ENCODE data around the gene HSBP1L1.
"Not testable (repeated sequence)": the region's sequence is repeated elsewhere in the genome, so short reads cannot be mapped to it uniquely, and the experiment has no call there.

The HSBP1L1 gene

DNA sequence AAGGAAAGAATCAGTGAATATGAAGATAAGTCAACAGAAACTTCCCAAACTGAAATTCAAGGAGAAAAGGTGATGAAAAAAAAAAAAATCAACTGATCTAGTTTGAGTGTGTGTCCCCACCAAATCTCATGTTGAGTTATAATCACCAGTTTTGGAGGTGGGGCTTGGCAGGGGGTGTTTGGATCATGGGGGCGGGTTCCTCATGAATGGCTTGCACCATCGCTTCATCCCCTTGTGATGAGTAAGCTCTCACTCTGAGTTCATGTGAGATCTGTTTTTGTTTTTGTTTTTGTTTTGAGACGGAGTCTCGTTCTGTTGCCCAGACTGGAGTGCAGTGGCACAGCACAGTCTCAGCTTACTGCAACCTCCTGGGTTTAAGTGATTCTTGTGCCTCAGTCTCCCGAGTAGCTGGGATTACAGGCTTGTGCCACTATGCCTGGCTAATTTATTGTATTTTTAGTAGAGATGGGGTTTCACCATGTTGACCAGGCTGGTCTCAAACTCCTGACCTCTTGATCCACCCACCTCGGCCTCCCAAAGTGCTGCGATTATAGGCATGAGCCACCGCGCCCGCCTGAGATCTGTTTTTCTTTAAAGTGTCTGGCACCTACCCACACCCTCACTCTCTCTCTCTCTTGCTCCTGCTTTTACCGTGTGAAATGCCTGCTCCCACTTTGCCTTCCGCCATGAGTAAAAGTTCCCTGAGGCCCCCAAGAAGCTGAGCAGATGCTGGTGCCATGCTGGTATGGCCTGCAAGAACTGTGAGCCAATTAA lies 9.0 kb upstream of the HSBP1L1 start:
- CTCF ChIA-PET = no interaction called here
- TF ChIP-seq, protein P1, sequence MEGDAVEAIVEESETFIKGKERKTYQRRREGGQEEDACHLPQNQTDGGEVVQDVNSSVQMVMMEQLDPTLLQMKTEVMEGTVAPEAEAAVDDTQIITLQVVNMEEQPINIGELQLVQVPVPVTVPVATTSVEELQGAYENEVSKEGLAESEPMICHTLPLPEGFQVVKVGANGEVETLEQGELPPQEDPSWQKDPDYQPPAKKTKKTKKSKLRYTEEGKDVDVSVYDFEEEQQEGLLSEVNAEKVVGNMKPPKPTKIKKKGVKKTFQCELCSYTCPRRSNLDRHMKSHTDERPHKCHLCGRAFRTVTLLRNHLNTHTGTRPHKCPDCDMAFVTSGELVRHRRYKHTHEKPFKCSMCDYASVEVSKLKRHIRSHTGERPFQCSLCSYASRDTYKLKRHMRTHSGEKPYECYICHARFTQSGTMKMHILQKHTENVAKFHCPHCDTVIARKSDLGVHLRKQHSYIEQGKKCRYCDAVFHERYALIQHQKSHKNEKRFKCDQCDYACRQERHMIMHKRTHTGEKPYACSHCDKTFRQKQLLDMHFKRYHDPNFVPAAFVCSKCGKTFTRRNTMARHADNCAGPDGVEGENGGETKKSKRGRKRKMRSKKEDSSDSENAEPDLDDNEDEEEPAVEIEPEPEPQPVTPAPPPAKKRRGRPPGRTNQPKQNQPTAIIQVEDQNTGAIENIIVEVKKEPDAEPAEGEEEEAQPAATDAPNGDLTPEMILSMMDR (IDR thresholded peaks at IDR 0.05; ENCODE audit: insufficient read depth, low read length, missing control alignments) = no peak
- no peak overlapping the region for H3K4me3 ChIP-seq (ENCODE audit: low read depth, low read length)
- POLR2A ChIA-PET = no interaction called here
- no peak for DNase-seq (ENCODE audit: low read depth, low spot score)

DNA sequence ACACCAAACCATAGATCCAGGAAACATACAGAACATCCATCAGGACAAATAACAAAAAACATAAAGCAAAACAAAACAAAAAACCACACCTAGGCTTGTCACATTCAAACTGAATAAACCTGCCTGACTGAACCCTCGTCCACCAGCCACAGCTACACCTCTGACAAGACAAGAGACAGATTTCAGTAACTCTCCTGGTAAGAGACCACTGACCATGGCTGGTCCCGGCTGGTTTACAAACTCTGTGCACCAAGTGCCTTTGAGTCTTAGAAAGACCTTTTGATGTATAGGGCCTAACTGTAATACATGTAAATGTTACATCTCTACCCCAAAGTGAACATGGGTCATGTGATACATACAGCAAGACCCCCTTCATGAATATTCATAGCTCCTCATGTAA lies 8.2 kb upstream of the HSBP1L1 start:
- CTCF ChIA-PET = no interaction called here

DNA sequence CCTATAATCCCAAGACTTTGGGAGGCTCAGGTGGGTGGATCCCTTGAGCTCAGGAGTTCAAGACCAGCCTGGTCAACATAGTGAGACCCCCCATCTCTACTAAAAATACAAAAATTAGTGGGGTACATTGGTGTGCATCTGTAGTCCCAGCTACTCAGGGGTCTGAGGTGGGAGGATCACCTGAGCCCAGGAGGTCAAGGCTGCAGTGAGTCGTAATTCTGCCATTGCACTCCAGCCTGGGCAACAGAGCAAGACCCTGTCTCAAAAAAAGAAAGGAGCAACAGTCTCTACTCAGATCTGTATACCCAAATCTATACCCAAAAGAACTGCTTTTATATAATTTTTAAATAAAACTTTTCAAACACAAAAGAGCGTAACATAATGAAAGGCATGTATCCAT lies 5.5 kb upstream of the HSBP1L1 start:
- DNase-seq (ENCODE audit: low read depth, low spot score) = no peak
- POLR2A ChIA-PET = no interaction called here
- CTCF ChIA-PET = interaction anchor here (1.1 kb wide), 1 partner anchor 146 kb away, joined by 3 read pairs; no protein-coding TSS in a partner anchor
- TF ChIP-seq, protein P1 (IDR thresholded peaks at IDR 0.05; ENCODE audit: insufficient read depth, low read length, missing control alignments) = no peak
- H3K4me3 ChIP-seq (ENCODE audit: low read depth, low read length) = no peak overlapping the region

More for the DNA sequence above, 8.2 kb upstream of the HSBP1L1 start:
- DNase-seq (ENCODE audit: low read depth, low spot score) = no peak
- POLR2A ChIA-PET = no interaction called here
- TF ChIP-seq, protein P1 (IDR thresholded peaks at IDR 0.05; ENCODE audit: insufficient read depth, low read length, missing control alignments) = no peak
- H3K4me3 ChIP-seq (ENCODE audit: low read depth, low read length) = no peak overlapping the region

DNA sequence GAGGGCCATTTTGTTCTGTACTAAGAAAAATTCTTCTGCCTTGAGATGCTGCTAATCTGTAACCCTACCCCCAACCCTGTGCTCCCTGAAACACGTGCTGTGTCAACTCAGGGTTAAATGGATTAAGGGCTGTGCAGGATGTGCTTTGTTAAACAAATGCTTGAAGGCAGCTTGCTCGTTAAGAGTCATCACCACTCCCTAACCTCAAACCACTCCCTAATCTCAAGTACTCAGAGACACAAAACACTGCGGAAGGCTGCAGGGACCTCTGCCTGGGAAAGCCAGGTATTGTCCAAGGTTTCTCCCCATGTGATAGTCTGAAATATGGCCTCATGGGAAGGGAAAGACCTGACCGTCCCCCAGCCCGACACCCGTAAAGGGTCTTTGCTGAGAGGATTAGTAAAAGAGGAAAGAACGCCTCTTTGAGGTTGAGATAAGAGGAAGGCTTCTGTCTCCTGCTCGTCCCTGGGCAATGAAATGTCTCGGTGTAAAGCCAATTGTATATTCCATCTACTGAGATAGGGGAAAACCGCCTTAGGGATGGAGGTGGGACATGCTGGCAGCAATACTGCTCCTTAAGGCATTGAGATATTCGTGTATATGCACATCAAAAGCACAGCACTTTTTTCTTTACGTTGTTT lies 4.2 kb upstream of the HSBP1L1 start:
- DNase-seq (ENCODE audit: low read depth, low spot score); POLR2A ChIA-PET; H3K4me3 ChIP-seq (ENCODE audit: low read depth, low read length): not testable (repeated sequence)
- CTCF ChIA-PET = interaction anchor here (0.7 kb wide), 1 partner anchor 163 kb away, joined by 3 read pairs; no protein-coding TSS in a partner anchor

DNA sequence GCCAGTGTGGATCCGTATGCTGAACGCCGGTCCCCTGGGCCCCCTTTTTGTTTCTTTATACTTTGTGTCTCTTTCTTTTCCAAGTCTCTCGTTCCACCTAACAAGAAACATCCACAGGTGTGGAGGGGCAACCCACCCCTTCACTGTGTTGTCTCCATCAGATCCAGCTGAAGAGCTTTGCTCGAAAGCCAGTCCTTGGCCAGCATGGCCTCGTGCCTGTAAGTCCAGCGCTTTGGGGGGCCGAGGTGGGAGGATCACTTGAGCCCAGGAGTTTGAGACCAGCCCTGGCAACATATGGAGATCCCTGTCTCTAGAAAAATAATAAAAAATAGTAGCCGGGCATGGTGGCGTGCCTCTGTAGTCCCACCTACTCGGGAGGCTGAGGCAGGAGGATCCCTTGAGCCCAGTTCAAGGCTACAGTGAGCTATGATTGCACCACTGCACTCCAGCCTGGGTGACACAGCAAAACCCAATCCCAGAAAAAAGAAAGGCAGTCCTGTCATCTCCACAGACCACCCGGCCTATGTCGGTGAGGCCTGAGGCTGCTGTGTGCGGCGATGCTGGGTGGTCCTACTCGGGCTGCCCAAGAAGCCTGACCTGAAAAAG lies 3.4 kb upstream of the HSBP1L1 start:
- CTCF ChIA-PET = no interaction called here
- no peak overlapping the region for H3K4me3 ChIP-seq (ENCODE audit: low read depth, low read length)
- DNase-seq (ENCODE audit: low read depth, low spot score) = no peak
- POLR2A ChIA-PET = interaction anchor here (1.6 kb wide), 1 partner anchor 9 kb away, joined by 4 read pairs; no protein-coding TSS in a partner anchor
- TF ChIP-seq, protein P1 (IDR thresholded peaks at IDR 0.05; ENCODE audit: insufficient read depth, low read length, missing control alignments) = no peak

DNA sequence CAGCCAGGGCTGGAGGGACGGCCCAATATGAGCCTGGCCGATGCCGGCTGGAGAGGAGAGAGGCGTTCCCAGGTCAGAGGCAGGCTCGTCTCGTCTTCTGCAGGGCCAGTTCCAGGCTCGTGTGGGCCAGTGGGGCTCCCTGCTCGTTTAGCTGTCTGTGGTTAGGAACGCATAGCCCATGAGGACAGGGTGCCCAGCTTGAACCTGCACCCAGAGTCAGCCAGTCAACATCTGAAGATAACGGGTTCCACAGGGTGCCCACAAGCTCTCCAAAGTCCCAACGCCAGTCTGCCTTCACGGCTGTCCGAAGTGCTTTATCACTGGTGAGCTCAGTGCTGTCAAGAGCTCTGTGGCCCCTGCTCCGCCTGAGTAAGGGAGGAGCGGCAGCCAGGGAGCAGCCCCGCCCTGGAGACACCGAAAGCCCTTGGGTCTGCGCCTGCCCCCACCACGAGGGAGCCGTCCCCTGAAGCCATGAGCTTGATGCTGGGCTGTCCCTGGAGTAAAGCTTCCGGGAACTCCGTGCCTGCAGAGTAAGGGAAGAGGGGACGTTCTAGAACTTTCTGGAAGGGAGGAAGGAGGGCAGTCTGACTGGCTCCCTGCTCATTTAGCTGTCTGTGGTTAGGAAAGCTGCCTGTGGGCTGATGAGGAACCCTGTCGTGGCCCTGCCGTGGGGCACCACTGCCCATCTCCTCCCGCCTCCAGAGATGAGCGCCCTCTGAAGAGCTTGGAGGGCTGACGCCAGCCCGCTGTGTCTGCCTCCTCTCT lies 2.7 kb upstream of the HSBP1L1 start:
- TF ChIP-seq, protein P1 (IDR thresholded peaks at IDR 0.05; ENCODE audit: insufficient read depth, low read length, missing control alignments) = no peak
- no peak for DNase-seq (ENCODE audit: low read depth, low spot score)
- CTCF ChIA-PET = no interaction called here

More for the DNA sequence above, 2.7 kb upstream of the HSBP1L1 start:
- POLR2A ChIA-PET = interaction anchor here (1.6 kb wide), 1 partner anchor 9 kb away, joined by 4 read pairs; no protein-coding TSS in a partner anchor
- H3K4me3 ChIP-seq (ENCODE audit: low read depth, low read length) = no peak overlapping the region

Data from AG04449 (cell line).